Measurements from ENCODE around the gene CLNS1A. TPM values are rescaled to one million over a fixed set of nuclear protein-coding genes. Genes with fewer than 3 reads are reported as not detected.
"Not testable (repeated sequence)": the region's sequence is repeated elsewhere in the genome, so short reads cannot be mapped to it uniquely, and the experiment has no call there.

Gene CLNS1A
- total RNA-seq, 1 donor from 2014 or later = 64.5 TPM

- TF ChIP-seq CTCF (IDR thresholded peaks at IDR 0.05) = no peak
- ATAC-seq (no peak), DNase-seq (no peak)
- H3K4me1 ChIP-seq = no peaks in the 10 kb centered on the region
- H3K4me3 ChIP-seq = no peak overlapping the region
- intact Hi-C loops (cut with DNase I) = no loop called here
- no peaks in the 10 kb centered on the region for H3K9me3 ChIP-seq
- no peaks in the 10 kb centered on the region for H3K36me3 ChIP-seq
- H3K27ac ChIP-seq = no peak overlapping the region
- H3K27me3 ChIP-seq = no peaks in the 10 kb centered on the region
Measured at GRCh38 chr11:77642228-77642627, 4.6 kb upstream of the CLNS1A start.

- intact Hi-C loops (cut with DNase I) = no loop called here
- H3K36me3 ChIP-seq = no peaks in the 10 kb centered on the region
- H3K27ac ChIP-seq = peak overlapping the region; percentile 87
- no peak for TF ChIP-seq CTCF (IDR thresholded peaks at IDR 0.05)
- DNase-seq (no peak), ATAC-seq (no peak)
- H3K27me3 ChIP-seq = no peaks in the 10 kb centered on the region
- H3K9me3 ChIP-seq = no peaks in the 10 kb centered on the region
- H3K4me3 ChIP-seq = peak overlapping the region; percentile 100
- peaks cover 12% of the 10 kb centered on the region for H3K4me1 ChIP-seq
Measured at GRCh38 chr11:77636731-77637344, 756 bp downstream of the CLNS1A start.

- H3K4me3 ChIP-seq; intact Hi-C loops (cut with DNase I); H3K36me3 ChIP-seq; H3K27me3 ChIP-seq; H3K9me3 ChIP-seq; ATAC-seq: not testable (repeated sequence)
- H3K4me1 ChIP-seq = peaks cover 12% of the 10 kb centered on the region
- H3K27ac ChIP-seq = peak overlapping the region; percentile 30
- peak; percentile 69 for DNase-seq
Measured at GRCh38 chr11:77633926-77634325, 3.7 kb downstream of the CLNS1A start.

- Histone ChIP-seq H3K4me1 (no peaks in the 10 kb centered on the region), H3K27ac (no peak overlapping the region), H3K27me3 (no peaks in the 10 kb centered on the region), H3K9me3 (no peaks in the 10 kb centered on the region), H3K4me3 (no peak overlapping the region), H3K36me3 (peaks cover 21% of the 10 kb centered on the region)
- ATAC-seq (no peak), DNase-seq (no peak)
- no peak for TF ChIP-seq CTCF (IDR thresholded peaks at IDR 0.05)
- intact Hi-C loops (cut with DNase I) = no loop called here
Measured at GRCh38 chr11:77630157-77630710, 7.4 kb downstream of the CLNS1A start.

- Histone ChIP-seq H3K36me3 (peaks cover 88% of the 10 kb centered on the region), H3K27me3 (no peaks in the 10 kb centered on the region), H3K27ac (no peak overlapping the region), H3K9me3 (no peaks in the 10 kb centered on the region), H3K4me3 (no peak overlapping the region), H3K4me1 (no peaks in the 10 kb centered on the region)
- intact Hi-C loops (cut with DNase I) = no loop called here
- DNase-seq (no peak), ATAC-seq (peak; percentile 39)
- peak; percentile 67 for TF ChIP-seq CTCF (IDR thresholded peaks at IDR 0.05)
Measured at GRCh38 chr11:77619576-77620198, 17.9 kb downstream of the CLNS1A start.

GRCh38 chr11:77617892-77618291 is 19.7 kb downstream of the CLNS1A start:
- ATAC-seq = no peak
- intact Hi-C loops (cut with DNase I) = no loop called here
- TF ChIP-seq CTCF (IDR thresholded peaks at IDR 0.05) = no peak
- no peaks in the 10 kb centered on the region for H3K4me1 ChIP-seq
- H3K27me3 ChIP-seq = no peaks in the 10 kb centered on the region
- H3K9me3 ChIP-seq = no peaks in the 10 kb centered on the region
- no peak for DNase-seq
- H3K36me3 ChIP-seq = peaks cover 82% of the 10 kb centered on the region
- H3K4me3 ChIP-seq = no peak overlapping the region
- H3K27ac ChIP-seq = no peak overlapping the region

All from upper lobe of right lung (tissue), 1 donor.